Heart right ventricle (tissue), 16 donors: ENCODE measurements around the gene MBD3L2B. TPM values are rescaled to one million over a fixed set of nuclear protein-coding genes. Genes with fewer than 3 reads are reported as not detected.

Experiments
- ATAC-seq, 8 donors: fragments of 200-7000 bp; cut with Tn5 transposase; one replicate each; pipeline ENCODE4 v1.9.1; 2020; ENCODE audit warnings: mild to moderate bottlenecking in 8 of 8, moderate library complexity in 8 of 8, moderate number of reproducible peaks in 1 of 8
- DNase-seq, 2 donors: peaks; one replicate each; pipeline ENCODE4 v3.0.0-alpha.2; 2020
- H3K27ac ChIP-seq, 10 donors: fragments of 200-600 bp; sonication (generic) in 2 of 10; one replicate each; pipeline versions ENCODE4 v1.5.0 to v1.8.0; 2020 to 2022; ENCODE audit warnings: mild to moderate bottlenecking in 3 of 10
- H3K27me3 ChIP-seq, 7 donors: fragments of 200-600 bp; one replicate each; pipeline ENCODE4 v1.8.0; 2021 to 2022; ENCODE audit warnings: mild to moderate bottlenecking in 2 of 7
- H3K36me3 ChIP-seq, 9 donors: fragments of 200-600 bp; sonication (generic) in 1 of 9; one replicate each; pipeline versions ENCODE4 v1.5.0 to v1.8.0; 2020 to 2022; ENCODE audit warnings: mild to moderate bottlenecking in 2 of 9
- H3K4me1 ChIP-seq, 9 donors: fragments of 200-600 bp; sonication (generic) in 1 of 9; one replicate each; pipeline versions ENCODE4 v1.5.0 to v1.8.0; 2020 to 2022; ENCODE audit warnings: mild to moderate bottlenecking in 4 of 9
- H3K4me3 ChIP-seq, 10 donors: fragments of 200-600 bp; sonication (generic) in 2 of 10; one replicate each; pipeline versions ENCODE4 v1.5.0 to v1.8.0; 2020 to 2022; ENCODE audit warnings: mild to moderate bottlenecking in 7 of 10, moderate library complexity in 2 of 10
- H3K9me3 ChIP-seq, 11 donors: fragments of 200-600 bp in 10 of 11; sonication (generic) in 2 of 11; one replicate each; pipeline versions ENCODE4 v1.5.0 to v1.8.0; 2013 to 2022; ENCODE audit warnings: mild to moderate bottlenecking in 2 of 11, control low read depth in 1 of 11, moderate library complexity in 1 of 11
- WGBS, 2 donors: extraction: QIAGEN DNeasy Blood & Tissue Kit; methylation state at CpG; one replicate each; pipeline ENCODE4 v1.1.7; 2013; ENCODE audit warnings: inconsistent platforms in 1 of 2; 5-methylcytosine and 5-hydroxymethylcytosine counted together
- intact Hi-C, 10 donors: fragments of 100-400 bp; cut with DNase I; formaldehyde crosslinking; loops; one replicate each; pipeline versions ENCODE4 v1.11.1 to v1.14.2; 2022
- polyA plus RNA-seq, 2 donors: library from polyadenylated mRNA; stranded (reverse); fragments of 200-250 nt; gene quantifications; one replicate each; pipeline ENCODE4 v1.2.3, GENCODE V29; 2013
- total RNA-seq, 10 donors: library from RNA; stranded (reverse); fragmentation: NEBNext Ultra II Directional in 3 of 10; extraction: Animal tissue kit (Norgen Biotek cat#: 25700) in 3 of 10; gene quantifications; one replicate each; pipeline versions ENCODE4 v1.2.1 to v1.2.4, GENCODE V29; 2021 to 2023
- TF ChIP-seq, protein P1 (sequence below), 9 donors: fragments of 200-600 bp; sonication (generic) in 2 of 9; IDR thresholded peaks; one replicate each; pipeline versions ENCODE4 v1.5.0 to v1.8.0; 2021 to 2022; ENCODE audit warnings: antibody characterized with exemption in 9 of 9, mild to moderate bottlenecking in 5 of 9, moderate library complexity in 1 of 9
- donor health status: Arrhythmogenic right ventricular cardiomyopathy.
- donor health status: ischemic (EF 13 %, LVEDD 7.1; RV severe dilation, severe dysfunction).
- donor health status: healthy with polysubstance abuse.
- donor health status: DM: no; HTN: yes; CAD: no.
- donor health status: DM: no; HTN: no; CAD: no.
- donor health status: ischemic (EF 25% LVEDD 6.9; RV normal size, moderate dysfunction).
- donor health status: ischemic (EF 25% LVEDD 5.7; RV mildly dilated, moderate dysfunction).
- donor health status: healthy.
- donor health status: DM: yes; HTN: yes; CAD: no.
- donor health status: Ischemic cardiomyopathy.
- donor health status: ischemic (EF 35%, LVEDD 5.7; RV mildly dilated, moderate dysfunction).
- donor health status: nonischemic (EF 11% LVEDD 7.7; RV severe dilation, severe dysfunction).
- donor health status: DM: yes; HTN: yes; CAD: no.
- donor health status: PGD.
- donor health status: ischemic (EF 29% LVEDD 5.4; RV normal size, mild dysfunction).
- donor health status: nonischemic (EF 23%, LVEDD 6.1; RV moderate dilation, normal function).

The MBD3L2B gene
- total and polyA plus RNA-seq, 12 donors: not detected

DNA sequence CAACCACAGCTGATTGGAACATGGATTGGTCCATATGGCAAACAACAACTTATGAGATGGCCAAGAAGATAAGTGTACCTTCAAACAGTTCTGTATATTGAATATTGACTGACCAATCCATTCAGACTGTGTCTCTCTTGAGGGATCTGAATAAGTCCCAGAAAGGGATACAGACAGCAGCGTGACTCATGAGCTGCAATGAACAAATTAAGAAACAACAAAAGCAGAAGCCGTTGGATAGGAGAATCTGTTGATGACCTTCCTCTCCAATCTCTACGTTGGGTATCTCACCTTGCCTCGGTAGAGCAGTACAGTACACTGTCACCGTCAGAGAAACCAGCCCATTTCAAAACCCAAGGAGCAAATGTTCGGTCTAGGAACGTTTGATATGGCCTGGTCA, 21.3 kb downstream of the MBD3L2B start:
- Histone ChIP-seq H3K9me3 (no peaks in the 10 kb centered on the region), H3K36me3 (no peaks in the 10 kb centered on the region), H3K27ac (peak overlapping the region in 1 of 10 donors; percentile 77), H3K4me1 (peaks cover 0 to 31% (median 0%) of the 10 kb centered on the region in 9 donors), H3K4me3 (no peak overlapping the region), H3K27me3 (peaks cover 0 to 29% (median 8%) of the 10 kb centered on the region in 7 donors)
- TF ChIP-seq, protein P1, sequence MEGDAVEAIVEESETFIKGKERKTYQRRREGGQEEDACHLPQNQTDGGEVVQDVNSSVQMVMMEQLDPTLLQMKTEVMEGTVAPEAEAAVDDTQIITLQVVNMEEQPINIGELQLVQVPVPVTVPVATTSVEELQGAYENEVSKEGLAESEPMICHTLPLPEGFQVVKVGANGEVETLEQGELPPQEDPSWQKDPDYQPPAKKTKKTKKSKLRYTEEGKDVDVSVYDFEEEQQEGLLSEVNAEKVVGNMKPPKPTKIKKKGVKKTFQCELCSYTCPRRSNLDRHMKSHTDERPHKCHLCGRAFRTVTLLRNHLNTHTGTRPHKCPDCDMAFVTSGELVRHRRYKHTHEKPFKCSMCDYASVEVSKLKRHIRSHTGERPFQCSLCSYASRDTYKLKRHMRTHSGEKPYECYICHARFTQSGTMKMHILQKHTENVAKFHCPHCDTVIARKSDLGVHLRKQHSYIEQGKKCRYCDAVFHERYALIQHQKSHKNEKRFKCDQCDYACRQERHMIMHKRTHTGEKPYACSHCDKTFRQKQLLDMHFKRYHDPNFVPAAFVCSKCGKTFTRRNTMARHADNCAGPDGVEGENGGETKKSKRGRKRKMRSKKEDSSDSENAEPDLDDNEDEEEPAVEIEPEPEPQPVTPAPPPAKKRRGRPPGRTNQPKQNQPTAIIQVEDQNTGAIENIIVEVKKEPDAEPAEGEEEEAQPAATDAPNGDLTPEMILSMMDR (IDR thresholded peaks at IDR 0.05): no peak
- intact Hi-C loops: no loop called here
- ATAC-seq (no peak), DNase-seq (no peak)
- WGBS, 2 donors: 66 to 67% methylated on average over 7 of the region's 7 CpGs

GRCh38 chr19:6997679-6998445, 23.4 kb downstream of the MBD3L2B start:
- TF ChIP-seq, protein P1 (IDR thresholded peaks at IDR 0.05): no peak
- H3K36me3 ChIP-seq: no peaks in the 10 kb centered on the region
- intact Hi-C loops: no loop called here
- peak overlapping the region in 1 of 10 donors; percentile 62 for H3K27ac ChIP-seq
- H3K4me1 ChIP-seq: peaks cover 0 to 31% (median 0%) of the 10 kb centered on the region in 9 donors
- 80 to 86% methylated on average over 15 of the region's 15 CpGs for WGBS, 2 donors
- no peak for ATAC-seq
- no peaks in the 10 kb centered on the region for H3K9me3 ChIP-seq
- H3K27me3 ChIP-seq: peaks cover 0 to 25% (median 8%) of the 10 kb centered on the region in 7 donors
- peak overlapping the region in 1 of 10 donors; percentile 30 for H3K4me3 ChIP-seq
- DNase-seq: no peak

- DNase-seq (no peak), ATAC-seq (no peak)
- 62 to 65% methylated on average over 4 of the region's 4 CpGs for WGBS, 2 donors
- intact Hi-C loops: no loop called here
- Histone ChIP-seq H3K27me3 (peaks cover 0 to 15% (median 3%) of the 10 kb centered on the region in 7 donors), H3K9me3 (no peaks in the 10 kb centered on the region), H3K36me3 (no peaks in the 10 kb centered on the region), H3K4me3 (peak overlapping the region in 1 of 10 donors; percentile 30), H3K27ac (peak overlapping the region in 1 of 10 donors; percentile 62), H3K4me1 (peaks cover 0 to 30% (median 0%) of the 10 kb centered on the region in 9 donors)
- TF ChIP-seq, protein P1 (IDR thresholded peaks at IDR 0.05): no peak
These were observed 24.4 kb downstream of the MBD3L2B start for GRCh38 chr19:6996810-6997209.

DNA sequence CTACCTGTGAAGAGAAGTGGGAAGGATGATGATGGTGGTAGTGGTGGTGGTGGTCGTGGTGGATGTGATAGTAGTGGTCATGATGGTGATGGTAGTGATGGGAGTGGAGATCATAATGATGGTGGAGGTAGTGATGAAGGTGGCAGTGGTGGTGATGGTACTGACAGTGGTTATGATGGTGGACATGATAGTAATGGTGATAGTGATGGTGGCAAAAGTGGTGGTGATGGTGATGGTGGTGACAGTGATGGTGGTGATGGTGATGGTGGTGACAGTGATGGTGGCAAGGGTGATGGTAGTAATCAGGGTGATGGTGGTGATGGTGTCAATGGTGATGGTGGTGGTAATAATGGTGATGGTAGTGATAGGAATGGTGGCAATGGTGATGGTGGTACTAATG, 26.2 kb downstream of the MBD3L2B start:
- ATAC-seq: no peak
- Histone ChIP-seq H3K9me3 (no peaks in the 10 kb centered on the region), H3K4me1 (peaks cover 0 to 16% (median 0%) of the 10 kb centered on the region in 9 donors), H3K27me3 (peaks cover 0 to 5% (median 0%) of the 10 kb centered on the region in 7 donors), H3K4me3 (no peak overlapping the region), H3K27ac (no peak overlapping the region), H3K36me3 (no peaks in the 10 kb centered on the region)
- DNase-seq: no peak
- TF ChIP-seq, protein P1 (IDR thresholded peaks at IDR 0.05): no peak
- WGBS, 2 donors: 63 to 80% methylated on average over 1 of the region's 1 CpG
- intact Hi-C loops: no loop called here
